ENCODE results near the gene RFC3.
"Not testable (repeated sequence)": the region's sequence is repeated elsewhere in the genome, so short reads cannot be mapped to it uniquely, and the experiment has no call there.

RFC3 gene

DNA sequence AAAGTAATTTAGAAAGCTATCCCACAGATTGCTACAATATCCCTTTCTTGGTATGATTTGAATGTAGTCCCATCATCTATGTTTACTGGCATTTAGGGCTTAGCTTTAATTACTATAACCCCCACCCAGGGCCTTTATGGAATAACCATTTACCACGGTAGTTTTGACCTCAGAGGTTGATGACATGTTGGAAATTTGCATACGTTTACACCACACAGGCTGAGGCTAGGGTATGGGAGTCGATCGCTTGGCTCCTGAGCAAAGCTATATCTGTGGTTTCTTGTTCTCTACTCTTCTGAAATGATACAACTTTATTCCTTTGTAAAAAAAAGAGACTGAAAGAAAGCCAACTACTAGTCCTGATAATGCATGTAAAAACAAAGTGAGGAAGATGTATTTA, 28.2 kb upstream of the RFC3 start:
- H3K27me3 ChIP-seq (ENCODE audit: control insufficient read depth, insufficient read depth, low read length) = no peaks in the 10 kb centered on the region
- H3K4me3 ChIP-seq (ENCODE audit: low read length) = no peak overlapping the region
- H3K27ac ChIP-seq (ENCODE audit: low read depth, low read length) = no peak overlapping the region
- H3K4me1 ChIP-seq (ENCODE audit: control insufficient read depth, insufficient read depth, low read length) = no peaks in the 10 kb centered on the region
- H3K36me3 ChIP-seq (ENCODE audit: control insufficient read depth, insufficient read depth, low read length) = no peaks in the 10 kb centered on the region
- no peak overlapping the region for H3K9ac ChIP-seq (ENCODE audit: low read length)

DNA sequence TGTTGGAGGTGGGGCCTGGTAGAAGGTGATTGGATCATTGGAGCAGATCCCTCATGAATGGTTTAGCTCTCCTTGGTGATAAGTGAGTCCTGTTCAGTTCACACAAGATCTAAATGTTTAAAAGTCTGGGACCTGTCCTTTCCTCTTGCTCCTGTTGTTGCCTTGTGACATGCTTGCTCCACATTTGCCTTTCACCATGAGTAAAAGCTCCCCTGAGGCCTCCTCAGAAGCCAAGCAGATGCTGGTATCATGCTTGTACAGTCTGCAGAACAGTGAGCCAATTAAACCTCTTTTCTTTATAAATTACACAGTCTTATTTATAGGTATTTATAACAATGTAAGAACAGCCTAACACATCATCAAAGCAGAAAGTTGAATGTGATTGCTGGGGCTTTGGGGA, 24.2 kb upstream of the RFC3 start:
- H3K4me1 ChIP-seq (ENCODE audit: control insufficient read depth, insufficient read depth, low read length) = peaks cover 3% of the 10 kb centered on the region
- no peak overlapping the region for H3K9ac ChIP-seq (ENCODE audit: low read length)
- no peak overlapping the region for H3K4me3 ChIP-seq (ENCODE audit: low read length)
- H3K27ac ChIP-seq (ENCODE audit: low read depth, low read length) = no peak overlapping the region
- H3K36me3 ChIP-seq (ENCODE audit: control insufficient read depth, insufficient read depth, low read length) = no peaks in the 10 kb centered on the region
- no peaks in the 10 kb centered on the region for H3K27me3 ChIP-seq (ENCODE audit: control insufficient read depth, insufficient read depth, low read length)

DNA sequence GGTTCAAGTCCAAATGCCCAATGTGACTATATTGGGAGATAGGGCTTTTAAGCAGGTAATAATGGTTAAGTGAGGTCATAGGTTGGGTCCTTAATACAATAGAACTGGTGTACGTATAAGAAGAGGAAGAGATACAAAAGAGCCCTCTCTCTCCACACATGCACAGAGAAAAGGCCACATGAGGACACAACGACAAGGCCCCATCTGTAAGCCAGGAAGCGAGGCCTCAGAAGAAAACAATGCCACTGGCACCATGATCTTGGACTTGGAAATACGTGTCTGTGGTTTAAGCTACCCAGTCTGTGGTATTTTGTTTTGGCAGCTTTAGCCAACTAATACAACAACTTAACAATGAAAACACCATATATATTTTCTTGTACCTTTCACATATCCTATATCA, 23.4 kb upstream of the RFC3 start:
- no peak overlapping the region for H3K27ac ChIP-seq (ENCODE audit: low read depth, low read length)

DNA sequence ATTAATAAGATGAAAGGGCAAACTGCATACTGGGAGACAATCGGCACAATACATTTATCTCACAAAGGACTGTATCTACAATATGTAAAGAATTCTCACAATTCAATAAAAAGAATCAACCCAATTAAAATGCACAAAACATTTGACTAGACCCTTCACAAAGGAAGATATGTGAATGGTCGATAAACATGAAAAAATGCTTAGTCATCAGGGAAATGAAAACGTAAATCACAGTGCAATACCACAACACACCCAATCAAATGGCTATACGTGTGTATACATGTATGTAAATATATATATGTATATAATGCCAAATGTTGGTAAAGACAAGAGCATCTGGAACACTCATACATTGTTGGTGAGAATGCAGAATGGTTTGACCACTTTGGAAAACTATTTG, 21.9 kb upstream of the RFC3 start:
- no peak overlapping the region for H3K27ac ChIP-seq (ENCODE audit: low read depth, low read length)
- no peak overlapping the region for H3K9ac ChIP-seq (ENCODE audit: low read length)
- no peaks in the 10 kb centered on the region for H3K36me3 ChIP-seq (ENCODE audit: control insufficient read depth, insufficient read depth, low read length)
- peaks cover 5% of the 10 kb centered on the region for H3K4me1 ChIP-seq (ENCODE audit: control insufficient read depth, insufficient read depth, low read length)
- no peak overlapping the region for H3K4me3 ChIP-seq (ENCODE audit: low read length)
- H3K27me3 ChIP-seq (ENCODE audit: control insufficient read depth, insufficient read depth, low read length) = no peaks in the 10 kb centered on the region

More for the DNA sequence above, 23.4 kb upstream of the RFC3 start:
- peaks cover 3% of the 10 kb centered on the region for H3K4me1 ChIP-seq (ENCODE audit: control insufficient read depth, insufficient read depth, low read length)
- H3K4me3 ChIP-seq (ENCODE audit: low read length) = no peak overlapping the region
- H3K9ac ChIP-seq (ENCODE audit: low read length) = no peak overlapping the region
- H3K36me3 ChIP-seq (ENCODE audit: control insufficient read depth, insufficient read depth, low read length) = no peaks in the 10 kb centered on the region
- H3K27me3 ChIP-seq (ENCODE audit: control insufficient read depth, insufficient read depth, low read length) = no peaks in the 10 kb centered on the region

DNA sequence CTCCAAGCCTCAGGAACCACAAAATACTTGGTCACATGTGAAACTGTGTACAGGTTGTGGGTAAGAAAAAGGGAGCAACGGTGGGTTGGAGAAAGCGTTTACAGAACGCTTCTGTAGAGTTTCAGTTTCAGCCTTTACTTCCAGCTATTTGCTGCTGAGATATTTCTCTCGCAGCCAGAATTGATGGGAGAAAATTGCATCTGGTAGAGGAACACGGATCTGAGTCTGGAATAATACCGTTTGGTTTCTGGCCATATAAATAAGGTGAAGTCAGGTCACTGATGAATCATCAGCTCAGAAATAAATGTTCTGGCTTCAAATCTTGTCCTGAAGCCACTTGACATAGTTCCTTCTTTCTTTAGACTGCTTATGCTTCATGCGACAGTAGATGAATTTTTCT, 20.3 kb upstream of the RFC3 start:
- Histone ChIP-seq H3K27me3 (ENCODE audit: control insufficient read depth, insufficient read depth, low read length) (no peaks in the 10 kb centered on the region), H3K9ac (ENCODE audit: low read length) (no peak overlapping the region), H3K4me1 (ENCODE audit: control insufficient read depth, insufficient read depth, low read length) (peaks cover 5% of the 10 kb centered on the region), H3K4me3 (ENCODE audit: low read length) (peak overlapping the region; percentile 31), H3K27ac (ENCODE audit: low read depth, low read length) (peak overlapping the region; percentile 34), H3K36me3 (ENCODE audit: control insufficient read depth, insufficient read depth, low read length) (no peaks in the 10 kb centered on the region)

DNA sequence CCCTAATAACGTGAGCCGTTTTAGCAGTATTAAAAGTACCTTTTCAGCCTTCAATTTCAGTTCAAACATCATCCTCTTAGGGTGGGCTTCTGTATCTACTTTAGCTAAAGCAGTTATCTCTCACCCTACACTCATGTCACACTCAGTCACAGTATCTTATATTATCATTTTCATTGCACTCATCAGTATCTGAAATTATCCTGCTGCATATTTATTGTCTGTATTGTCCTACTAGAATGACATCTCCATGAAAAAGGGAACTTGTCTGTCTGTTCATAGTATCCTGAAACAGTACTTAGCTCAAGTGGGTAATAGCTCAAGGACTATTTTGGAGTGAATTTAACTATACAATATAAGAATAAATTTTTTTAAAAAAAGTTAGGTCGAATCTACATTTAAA, 19.9 kb upstream of the RFC3 start:
- H3K4me1 ChIP-seq (ENCODE audit: control insufficient read depth, insufficient read depth, low read length) = peaks cover 5% of the 10 kb centered on the region
- H3K9ac ChIP-seq (ENCODE audit: low read length) = no peak overlapping the region
- H3K4me3 ChIP-seq (ENCODE audit: low read length) = no peak overlapping the region
- no peaks in the 10 kb centered on the region for H3K27me3 ChIP-seq (ENCODE audit: control insufficient read depth, insufficient read depth, low read length)
- H3K27ac ChIP-seq (ENCODE audit: low read depth, low read length) = no peak overlapping the region
- no peaks in the 10 kb centered on the region for H3K36me3 ChIP-seq (ENCODE audit: control insufficient read depth, insufficient read depth, low read length)

DNA sequence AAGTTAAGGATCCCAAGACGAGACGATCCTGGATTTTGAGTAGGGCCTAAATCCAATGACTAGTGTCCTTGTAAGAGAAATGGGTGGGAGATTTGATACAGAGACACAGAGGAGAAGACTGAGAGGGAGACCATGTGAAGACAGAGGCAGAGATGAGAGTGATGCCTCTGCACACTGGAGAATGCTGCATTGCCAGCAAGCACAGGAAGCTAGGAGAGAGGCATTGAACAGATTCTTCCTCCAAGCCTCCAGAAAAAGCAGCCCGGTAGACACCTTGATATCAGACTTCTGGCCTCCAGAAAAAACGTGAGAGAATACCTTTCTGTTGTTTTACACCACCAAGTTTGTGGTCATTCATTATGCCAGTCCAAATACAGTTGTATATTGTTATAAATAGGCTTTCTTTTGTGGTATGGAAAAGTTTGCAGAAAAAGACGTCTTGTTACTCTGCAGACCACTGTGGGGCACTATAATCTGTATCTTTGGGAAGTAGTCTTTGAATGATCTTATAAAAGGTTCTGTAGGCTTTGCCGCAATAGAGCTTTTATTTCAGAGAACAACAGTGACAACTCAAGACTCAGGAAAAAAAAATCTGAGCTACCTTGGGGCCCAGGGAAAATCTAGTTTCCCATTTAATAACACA, 17.9 kb upstream of the RFC3 start:
- no peak overlapping the region for H3K27ac ChIP-seq (ENCODE audit: low read depth, low read length)
- no peaks in the 10 kb centered on the region for H3K27me3 ChIP-seq (ENCODE audit: control insufficient read depth, insufficient read depth, low read length)
- no peak overlapping the region for H3K4me3 ChIP-seq (ENCODE audit: low read length)
- H3K9ac ChIP-seq (ENCODE audit: low read length) = no peak overlapping the region
- no peaks in the 10 kb centered on the region for H3K36me3 ChIP-seq (ENCODE audit: control insufficient read depth, insufficient read depth, low read length)
- H3K4me1 ChIP-seq (ENCODE audit: control insufficient read depth, insufficient read depth, low read length) = peaks cover 5% of the 10 kb centered on the region

DNA sequence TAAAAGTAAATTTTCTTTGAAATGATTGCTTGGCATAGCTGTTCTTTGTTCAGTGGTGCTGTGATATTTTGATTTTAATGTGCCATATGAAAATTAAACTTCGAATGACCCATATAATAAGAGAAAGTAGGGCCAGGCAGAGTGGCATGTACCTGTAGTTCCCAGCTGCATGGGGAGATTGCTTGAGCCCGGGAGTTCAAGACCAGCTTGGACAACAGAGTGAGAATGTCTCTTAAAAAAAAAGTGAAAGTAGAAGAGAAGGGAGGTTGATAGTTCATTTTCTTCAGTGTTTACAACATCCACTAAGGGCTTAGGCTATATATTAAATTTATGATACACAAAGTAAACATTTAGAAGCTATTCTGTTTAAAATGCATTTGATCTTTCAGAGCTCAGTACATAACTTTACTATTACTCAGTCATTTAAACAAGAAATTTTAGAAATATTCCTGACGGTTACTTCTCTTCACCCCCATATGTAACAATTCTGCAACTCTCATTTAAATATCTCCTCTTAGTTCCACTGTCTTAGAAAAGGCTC, 17.2 kb upstream of the RFC3 start:
- Histone ChIP-seq H3K36me3 (ENCODE audit: control insufficient read depth, insufficient read depth, low read length) (no peaks in the 10 kb centered on the region), H3K9ac (ENCODE audit: low read length) (no peak overlapping the region), H3K4me1 (ENCODE audit: control insufficient read depth, insufficient read depth, low read length) (peaks cover 5% of the 10 kb centered on the region), H3K27me3 (ENCODE audit: control insufficient read depth, insufficient read depth, low read length) (no peaks in the 10 kb centered on the region), H3K4me3 (ENCODE audit: low read length) (no peak overlapping the region), H3K27ac (ENCODE audit: low read depth, low read length) (no peak overlapping the region)

DNA sequence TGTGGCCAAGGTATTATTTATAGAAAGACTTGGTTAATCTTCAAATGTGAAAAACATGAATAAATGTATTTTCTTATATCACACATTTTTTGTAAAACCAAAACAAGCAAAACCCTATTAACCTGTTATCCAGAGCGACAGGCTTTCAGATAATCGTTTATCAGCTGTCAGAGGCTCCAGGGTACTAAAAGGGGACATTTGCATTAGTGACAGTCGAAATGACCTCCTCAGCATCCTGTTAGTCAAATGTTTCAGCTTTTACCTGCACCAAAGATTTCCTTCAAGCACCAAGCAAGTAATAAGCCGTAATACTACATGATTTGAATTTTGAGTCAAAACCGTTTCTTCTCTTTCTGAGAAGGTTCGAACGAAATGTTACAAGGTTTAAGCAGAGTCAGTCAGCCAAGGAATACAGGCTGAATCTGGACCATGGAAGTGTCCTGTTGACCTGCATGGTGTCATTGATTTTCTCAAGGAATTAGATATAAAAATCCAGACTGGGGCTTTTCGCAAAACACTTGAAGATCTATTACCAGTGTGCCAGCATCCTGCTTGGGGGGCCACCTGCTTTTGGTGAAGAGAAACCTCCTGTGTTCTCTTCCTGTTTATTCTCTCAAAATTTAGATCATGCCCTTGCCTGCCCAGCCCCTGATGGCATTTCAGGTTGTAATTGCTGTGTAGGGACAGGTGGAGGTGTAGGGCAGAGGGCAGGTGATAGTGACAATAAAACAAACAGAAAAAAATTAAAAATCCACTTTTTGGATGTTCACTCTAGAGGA, 11.3 kb upstream of the RFC3 start:
- H3K9ac ChIP-seq (ENCODE audit: low read length) = no peak overlapping the region
- H3K27ac ChIP-seq (ENCODE audit: low read depth, low read length) = no peak overlapping the region
- H3K4me3 ChIP-seq (ENCODE audit: low read length) = no peak overlapping the region
- H3K4me1 ChIP-seq (ENCODE audit: control insufficient read depth, insufficient read depth, low read length) = no peaks in the 10 kb centered on the region
- no peaks in the 10 kb centered on the region for H3K36me3 ChIP-seq (ENCODE audit: control insufficient read depth, insufficient read depth, low read length)
- H3K27me3 ChIP-seq (ENCODE audit: control insufficient read depth, insufficient read depth, low read length) = no peaks in the 10 kb centered on the region

DNA sequence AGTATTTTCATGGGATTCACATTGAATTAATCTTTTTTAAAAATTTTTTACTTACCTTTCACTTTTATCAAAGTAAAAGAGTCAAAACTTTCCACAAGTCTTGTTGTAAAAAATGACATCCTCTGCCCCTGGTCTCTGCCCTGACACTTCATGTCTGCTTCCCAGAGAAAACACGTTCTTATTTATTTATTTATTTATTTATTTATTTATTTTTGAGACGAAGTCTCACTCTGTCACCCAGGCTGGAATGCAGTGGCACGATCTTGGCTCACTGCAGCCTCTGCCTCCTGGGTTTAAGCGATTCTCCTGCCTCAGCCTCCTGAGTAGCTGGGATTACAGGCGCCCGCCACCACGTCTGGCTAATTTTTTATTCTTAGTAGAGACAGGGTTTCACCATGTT, 5.1 kb upstream of the RFC3 start:
- H3K27me3 ChIP-seq (ENCODE audit: control insufficient read depth, insufficient read depth, low read length); H3K27ac ChIP-seq (ENCODE audit: low read depth, low read length); H3K9ac ChIP-seq (ENCODE audit: low read length); H3K4me1 ChIP-seq (ENCODE audit: control insufficient read depth, insufficient read depth, low read length); H3K4me3 ChIP-seq (ENCODE audit: low read length); H3K36me3 ChIP-seq (ENCODE audit: control insufficient read depth, insufficient read depth, low read length): not testable (repeated sequence)

DNA sequence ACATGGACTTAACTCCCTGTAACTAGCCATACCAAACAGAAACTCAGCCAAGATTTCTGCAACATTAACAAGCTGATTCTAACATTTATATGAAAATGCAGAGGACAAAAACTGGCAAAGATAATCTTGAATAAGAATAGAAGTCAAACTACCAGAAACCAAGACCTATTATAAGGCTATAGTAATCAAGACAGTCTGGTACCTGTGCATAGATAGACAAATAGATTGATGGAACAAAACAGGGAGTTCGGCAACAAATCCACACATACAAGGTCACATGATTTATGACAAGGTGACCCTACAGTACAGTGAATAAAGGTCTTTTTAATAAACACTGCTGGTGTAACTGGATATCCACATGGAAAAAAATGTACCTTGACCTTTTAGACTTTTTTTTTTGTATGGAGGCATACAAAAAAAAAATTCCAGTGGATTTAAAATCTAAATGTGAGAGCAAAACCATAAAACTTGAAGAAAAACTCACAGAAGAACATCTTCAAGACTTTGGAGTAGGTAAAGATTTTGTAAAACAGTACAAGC, 2.9 kb upstream of the RFC3 start:
- Histone ChIP-seq H3K36me3 (ENCODE audit: control insufficient read depth, insufficient read depth, low read length) (no peaks in the 10 kb centered on the region), H3K27me3 (ENCODE audit: control insufficient read depth, insufficient read depth, low read length) (no peaks in the 10 kb centered on the region), H3K9ac (ENCODE audit: low read length) (no peak overlapping the region), H3K27ac (ENCODE audit: low read depth, low read length) (no peak overlapping the region), H3K4me3 (ENCODE audit: low read length) (no peak overlapping the region), H3K4me1 (ENCODE audit: control insufficient read depth, insufficient read depth, low read length) (peaks cover 6% of the 10 kb centered on the region)

DNA sequence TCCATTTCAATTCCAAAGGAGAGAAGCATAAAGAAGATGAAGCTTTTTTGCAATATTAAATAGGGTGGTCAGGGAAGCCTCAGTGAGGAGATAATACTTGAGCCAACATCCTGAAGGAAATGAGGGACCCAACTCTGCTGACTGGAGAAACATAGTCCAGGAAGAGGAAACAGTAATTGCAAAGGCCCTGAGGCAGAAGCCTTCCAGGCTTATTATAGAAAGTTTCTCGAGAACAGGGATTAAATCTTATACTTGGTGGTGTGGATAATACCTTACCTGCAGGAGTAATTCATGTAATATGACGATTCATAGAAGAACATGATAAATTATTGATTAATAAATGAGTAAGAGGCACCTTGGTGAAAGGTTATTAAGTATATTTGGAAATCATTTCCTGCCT, 1.0 kb upstream of the RFC3 start:
- Histone ChIP-seq H3K4me3 (ENCODE audit: low read length) (no peak overlapping the region), H3K27ac (ENCODE audit: low read depth, low read length) (no peak overlapping the region), H3K36me3 (ENCODE audit: control insufficient read depth, insufficient read depth, low read length) (no peaks in the 10 kb centered on the region), H3K4me1 (ENCODE audit: control insufficient read depth, insufficient read depth, low read length) (peaks cover 6% of the 10 kb centered on the region), H3K27me3 (ENCODE audit: control insufficient read depth, insufficient read depth, low read length) (no peaks in the 10 kb centered on the region), H3K9ac (ENCODE audit: low read length) (no peak overlapping the region)

Data from rectal smooth muscle tissue (tissue), 1 donor.